Neural cell (in vitro differentiated cells): Measurements from ENCODE around the gene RPL13A. TPM values are rescaled to one million over a fixed set of nuclear protein-coding genes. Genes with fewer than 3 reads are reported as not detected.

Experiments
- H2AFZ ChIP-seq: fragments of 200-600, 300-800 bp; sonication (generic), shearing (Covaris generic); 2 replicates; pipeline ENCODE4 v1.6.0; 2014; ENCODE audit warnings: low read depth, mild to moderate bottlenecking, antibody characterized with exemption, low read length, moderate library complexity
- H3F3A ChIP-seq: fragments of 200-600 bp; shearing (Covaris generic); 2 replicates; pipeline ENCODE4 v1.6.1; 2016; ENCODE audit warnings: mild to moderate bottlenecking, moderate library complexity, mixed read lengths, antibody characterized with exemption, low read length; ENCODE audit not compliant: insufficient read depth, poor library complexity, severe bottlenecking
- H3K27ac ChIP-seq: fragments of 200-600, 300-800 bp; sonication (generic), shearing (Covaris generic); 2 replicates; pipeline ENCODE4 v1.5.1; 2014; ENCODE audit warnings: mild to moderate bottlenecking, low read length, moderate library complexity
- H3K27me3 ChIP-seq: fragments of 300-800, 200-600 bp; sonication (generic), shearing (Covaris generic); 2 replicates; pipeline ENCODE4 v1.6.0; 2014; ENCODE audit warnings: mild to moderate bottlenecking, low read depth, low read length, moderate library complexity; ENCODE audit not compliant: insufficient read depth
- H3K36me3 ChIP-seq: fragments of 300-800, 200-600 bp; sonication (generic), shearing (Covaris generic); 2 replicates; pipeline ENCODE4 v1.5.1; 2014; ENCODE audit warnings: mild to moderate bottlenecking, antibody characterized with exemption, low read length, moderate library complexity; ENCODE audit not compliant: insufficient read depth
- H3K4me2 ChIP-seq: fragments of 300-800, 200-600 bp; sonication (generic), shearing (Covaris generic); 2 replicates; pipeline ENCODE4 v1.6.0; 2014; ENCODE audit warnings: mild to moderate bottlenecking, low read length
- H3K4me3 ChIP-seq: fragments of 300-800, 200-600 bp; sonication (generic), shearing (Covaris generic); 2 replicates; pipeline ENCODE4 v1.5.1; 2014; ENCODE audit warnings: mild to moderate bottlenecking, low read length, moderate library complexity
- H3K79me2 ChIP-seq: fragments of 200-600 bp; shearing (Covaris generic); replicated peaks from 2 replicates; pipeline ENCODE4 v1.6.0; 2014; ENCODE audit warnings: mild to moderate bottlenecking, low read length, moderate library complexity; ENCODE audit not compliant: insufficient read depth
- H3K9ac ChIP-seq: fragments of 300-800, 200-600 bp; sonication (generic), shearing (Covaris generic); 2 replicates; pipeline ENCODE4 v1.6.1; 2016; ENCODE audit warnings: mild to moderate bottlenecking, low read length, mixed read lengths
- H3K9me2 ChIP-seq: fragments of 200-600 bp; shearing (Covaris generic); 2 replicates; pipeline ENCODE4 v1.6.1; 2016; ENCODE audit warnings: mild to moderate bottlenecking, low read length, mixed read lengths; ENCODE audit not compliant: insufficient read depth
- H3K9me3 ChIP-seq: fragments of 200-600, 300-800 bp; sonication (generic), shearing (Covaris generic); 2 replicates; pipeline ENCODE4 v1.6.1; 2016; ENCODE audit warnings: mild to moderate bottlenecking, mixed run types, low read length, moderate library complexity, mixed read lengths
- H4K20me1 ChIP-seq: fragments of 200-600 bp; shearing (Covaris generic); 2 replicates; pipeline ENCODE4 v1.6.1; 2016; ENCODE audit warnings: mild to moderate bottlenecking, mixed run types; ENCODE audit not compliant: insufficient read depth
- EP300 ChIP-seq: fragments of 450-650 bp; conservative IDR thresholded peaks from 2 replicates; pipeline ENCODE4 v1.6.1; 2014; ENCODE audit warnings: antibody characterized with exemption, mild to moderate bottlenecking, moderate library complexity; ENCODE audit not compliant: poor library complexity, severe bottlenecking
- EZH2 ChIP-seq: fragments of 200-600, 300-800 bp; shearing (Covaris generic), sonication (generic); IDR thresholded peaks from 2 replicates; pipeline ENCODE4 v1.6.1; 2014; ENCODE audit warnings: antibody characterized with exemption, low read length, borderline replicate concordance, mild to moderate bottlenecking; ENCODE audit not compliant: insufficient read depth, poor library complexity, severe bottlenecking
- MXI1 ChIP-seq: fragments of 450-650 bp; conservative IDR thresholded peaks from 2 replicates; pipeline ENCODE4 v1.6.1; 2014; ENCODE audit warnings: antibody characterized with exemption, mild to moderate bottlenecking; ENCODE audit not compliant: poor library complexity, severe bottlenecking
- POLR2AphosphoS5 ChIP-seq: IDR thresholded peaks from 2 replicates; pipeline ENCODE4 v1.6.1; 2012
- RAD21 ChIP-seq: fragments of 450-650 bp; conservative IDR thresholded peaks from 2 replicates; pipeline ENCODE4 v1.6.1; 2014; ENCODE audit warnings: antibody characterized with exemption, mild to moderate bottlenecking, moderate library complexity
- REST ChIP-seq: IDR thresholded peaks from 2 replicates; pipeline ENCODE4 v1.6.1; 2012; ENCODE audit warnings: borderline replicate concordance
- SMC3 ChIP-seq: fragments of 450-650 bp; conservative IDR thresholded peaks from 2 replicates; pipeline ENCODE4 v1.6.1; 2014; ENCODE audit warnings: antibody characterized with exemption, mild to moderate bottlenecking, moderate library complexity; ENCODE audit not compliant: poor library complexity
- TAF1 ChIP-seq: IDR thresholded peaks from 2 replicates; pipeline ENCODE4 v1.6.1; 2012; ENCODE audit warnings: low read depth
- polyA plus RNA-seq: library from polyadenylated mRNA; depleted of rRNA; stranded (reverse); fragments of >200 nt; gene quantifications from 2 replicates; pipeline ENCODE4 v1.2.3, GENCODE V29; 2014
- TF ChIP-seq, protein P1 (sequence below): fragments of 450-650 bp; IDR thresholded peaks from 2 replicates; pipeline ENCODE4 v1.5.1; 2014; ENCODE audit warnings: antibody characterized with exemption, mild to moderate bottlenecking, moderate library complexity; ENCODE audit not compliant: poor library complexity, severe bottlenecking

Gene RPL13A
- polyA plus RNA-seq, 1 donor from 2014 or later, result 2,313 TPM

DNA sequence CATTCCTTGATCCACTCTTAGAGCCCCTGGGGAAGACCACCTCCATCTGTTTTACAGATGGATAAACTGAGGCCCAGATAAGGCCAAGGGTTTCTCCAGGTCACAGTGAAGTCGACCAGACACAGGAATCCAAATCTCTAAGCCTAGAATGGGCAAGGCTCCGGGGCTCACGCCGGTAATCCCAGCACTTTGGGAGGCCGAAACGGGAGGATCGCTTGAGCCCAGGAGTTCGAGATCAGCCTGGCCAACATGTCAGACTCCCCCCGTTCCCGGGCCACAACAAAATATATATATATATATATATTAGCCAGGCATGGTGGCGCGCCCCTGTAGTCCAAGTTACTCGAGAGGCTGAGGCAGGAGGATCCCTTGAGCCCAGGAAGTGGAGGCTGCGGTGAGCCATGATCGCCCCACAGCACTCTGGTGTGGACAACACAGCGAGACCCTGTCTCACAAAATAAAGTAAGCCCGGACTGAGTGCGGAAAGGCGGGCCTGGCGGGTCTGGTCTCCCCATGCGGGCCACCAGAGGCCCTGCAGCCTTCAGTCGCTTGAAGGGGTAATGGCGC lies 615 bp upstream of the RPL13A start:
- H3K27ac ChIP-seq, result peak overlapping the region; percentile 69
- peak overlapping the region; percentile 97 for H3K4me3 ChIP-seq
- H3F3A ChIP-seq, result no peaks in the 10 kb centered on the region
- H3K9me3 ChIP-seq, result no peaks in the 10 kb centered on the region
- no peaks in the 10 kb centered on the region for H3K36me3 ChIP-seq
- TF ChIP-seq POLR2AphosphoS5 (no peak), EZH2 (no peak), TAF1 (no peak)
- no peaks in the 10 kb centered on the region for H3K27me3 ChIP-seq
- H3K79me2 ChIP-seq, result peaks cover 28% of the 10 kb centered on the region
- H4K20me1 ChIP-seq, result peaks cover 11% of the 10 kb centered on the region
- no peak overlapping the region for H3K4me2 ChIP-seq
- H3K9me2 ChIP-seq, result no peaks in the 10 kb centered on the region
- peak overlapping the region; percentile 45 for H3K9ac ChIP-seq
- H2AFZ ChIP-seq, result peak overlapping the region; percentile 46

GRCh38 chr19:49488046-49488862 lies 846 bp downstream of the RPL13A start:
- Histone ChIP-seq H2AFZ (no peak overlapping the region), H3K9ac (peak overlapping the region; percentile 99), H3K9me2 (no peaks in the 10 kb centered on the region), H3K9me3 (no peaks in the 10 kb centered on the region), H3K4me3 (peak overlapping the region; percentile 97), H3K27me3 (no peaks in the 10 kb centered on the region), H3K36me3 (no peaks in the 10 kb centered on the region), H3F3A (no peaks in the 10 kb centered on the region), H3K79me2 (peaks cover 28% of the 10 kb centered on the region), H3K27ac (peak overlapping the region; percentile 95), H4K20me1 (peaks cover 11% of the 10 kb centered on the region), H3K4me2 (peak overlapping the region; percentile 83)
- TF ChIP-seq RAD21 (no peak), TAF1 (no peak), MXI1 (no peak), EZH2 (no peak)

- no peaks in the 10 kb centered on the region for H3K9me3 ChIP-seq
- TF ChIP-seq EP300 (no peak), REST (no peak), TAF1 (no peak), MXI1 (no peak), POLR2AphosphoS5 (no peak), RAD21 (no peak), SMC3 (no peak), EZH2 (no peak)
- TF ChIP-seq, protein P1, sequence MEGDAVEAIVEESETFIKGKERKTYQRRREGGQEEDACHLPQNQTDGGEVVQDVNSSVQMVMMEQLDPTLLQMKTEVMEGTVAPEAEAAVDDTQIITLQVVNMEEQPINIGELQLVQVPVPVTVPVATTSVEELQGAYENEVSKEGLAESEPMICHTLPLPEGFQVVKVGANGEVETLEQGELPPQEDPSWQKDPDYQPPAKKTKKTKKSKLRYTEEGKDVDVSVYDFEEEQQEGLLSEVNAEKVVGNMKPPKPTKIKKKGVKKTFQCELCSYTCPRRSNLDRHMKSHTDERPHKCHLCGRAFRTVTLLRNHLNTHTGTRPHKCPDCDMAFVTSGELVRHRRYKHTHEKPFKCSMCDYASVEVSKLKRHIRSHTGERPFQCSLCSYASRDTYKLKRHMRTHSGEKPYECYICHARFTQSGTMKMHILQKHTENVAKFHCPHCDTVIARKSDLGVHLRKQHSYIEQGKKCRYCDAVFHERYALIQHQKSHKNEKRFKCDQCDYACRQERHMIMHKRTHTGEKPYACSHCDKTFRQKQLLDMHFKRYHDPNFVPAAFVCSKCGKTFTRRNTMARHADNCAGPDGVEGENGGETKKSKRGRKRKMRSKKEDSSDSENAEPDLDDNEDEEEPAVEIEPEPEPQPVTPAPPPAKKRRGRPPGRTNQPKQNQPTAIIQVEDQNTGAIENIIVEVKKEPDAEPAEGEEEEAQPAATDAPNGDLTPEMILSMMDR, result no peak
- peak overlapping the region; percentile 95 for H3K27ac ChIP-seq
- H2AFZ ChIP-seq, result no peak overlapping the region
- H3K4me3 ChIP-seq, result peak overlapping the region; percentile 97
- peaks cover 28% of the 10 kb centered on the region for H3K79me2 ChIP-seq
- no peaks in the 10 kb centered on the region for H3K27me3 ChIP-seq
- H3K9me2 ChIP-seq, result no peaks in the 10 kb centered on the region
- peaks cover 11% of the 10 kb centered on the region for H4K20me1 ChIP-seq
- H3K36me3 ChIP-seq, result no peaks in the 10 kb centered on the region
- H3K9ac ChIP-seq, result peak overlapping the region; percentile 99
- H3K4me2 ChIP-seq, result peak overlapping the region; percentile 83
- no peaks in the 10 kb centered on the region for H3F3A ChIP-seq
Observed at GRCh38 chr19:49488863-49489537, 1.6 kb downstream of the RPL13A start.
